ENCODE measurements around the gene SLC4A1. TPM values are rescaled to one million over a fixed set of nuclear protein-coding genes. Genes with fewer than 3 reads are reported as not detected.

The SLC4A1 gene
- total and polyA plus RNA-seq, 2 experiments from 2014 or later: not detected

GRCh38 chr17:44203731-44204440 is 64.0 kb downstream of the SLC4A1 start:
- Histone ChIP-seq H3F3A (replicated peaks; ENCODE audit: low read depth) (peaks cover 23% of the 10 kb centered on the region), H3K4me3 (no peak overlapping the region), H3K27ac (ENCODE audit: low read depth) (no peak overlapping the region), H3K27me3 (ENCODE audit: insufficient read depth) (no peaks in the 10 kb centered on the region), H3K9me2 (ENCODE audit: insufficient read depth) (no peaks in the 10 kb centered on the region), H4K20me1 (replicated peaks; ENCODE audit: insufficient read depth) (0 out of 2 replicates have a peak, but pooled peaks cover 9% of the 10 kb centered on the region), H3K36me3 (ENCODE audit: insufficient read depth) (peaks cover 8% of the 10 kb centered on the region), H3K4me1 (ENCODE audit: insufficient read depth) (peaks cover 22% of the 10 kb centered on the region), H3K4me2 (no peak overlapping the region), H2AFZ (no peak overlapping the region), H3K79me2 (replicated peaks; ENCODE audit: insufficient read depth) (peaks cover under 1% of the 10 kb centered on the region; the same call in 1 of the 2 replicates)
- Mint-ChIP-seq H3K4me3 (peak overlapping the region; percentile 10; the same call in 1 of the 3 replicates), H3K27me3 (ENCODE audit: insufficient read depth, low read depth, poor library complexity) (peaks cover 22% of the 10 kb centered on the region), H3K36me3 (ENCODE audit: low read depth) (peaks cover 31% of the 10 kb centered on the region), H3K27ac (no peak overlapping the region), H3K9me3 (no peaks in the 10 kb centered on the region), H3K4me1 (peaks cover 35% of the 10 kb centered on the region)
- TF ChIP-seq EZH2phosphoT487 (IDR thresholded peaks at IDR 0.05; ENCODE audit: unreplicated experiment): no peak
- TF ChIP-seq, protein P1, sequence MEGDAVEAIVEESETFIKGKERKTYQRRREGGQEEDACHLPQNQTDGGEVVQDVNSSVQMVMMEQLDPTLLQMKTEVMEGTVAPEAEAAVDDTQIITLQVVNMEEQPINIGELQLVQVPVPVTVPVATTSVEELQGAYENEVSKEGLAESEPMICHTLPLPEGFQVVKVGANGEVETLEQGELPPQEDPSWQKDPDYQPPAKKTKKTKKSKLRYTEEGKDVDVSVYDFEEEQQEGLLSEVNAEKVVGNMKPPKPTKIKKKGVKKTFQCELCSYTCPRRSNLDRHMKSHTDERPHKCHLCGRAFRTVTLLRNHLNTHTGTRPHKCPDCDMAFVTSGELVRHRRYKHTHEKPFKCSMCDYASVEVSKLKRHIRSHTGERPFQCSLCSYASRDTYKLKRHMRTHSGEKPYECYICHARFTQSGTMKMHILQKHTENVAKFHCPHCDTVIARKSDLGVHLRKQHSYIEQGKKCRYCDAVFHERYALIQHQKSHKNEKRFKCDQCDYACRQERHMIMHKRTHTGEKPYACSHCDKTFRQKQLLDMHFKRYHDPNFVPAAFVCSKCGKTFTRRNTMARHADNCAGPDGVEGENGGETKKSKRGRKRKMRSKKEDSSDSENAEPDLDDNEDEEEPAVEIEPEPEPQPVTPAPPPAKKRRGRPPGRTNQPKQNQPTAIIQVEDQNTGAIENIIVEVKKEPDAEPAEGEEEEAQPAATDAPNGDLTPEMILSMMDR (conservative IDR thresholded peaks at IDR 0.05; ENCODE audit: low read depth in 2 of 2): peak; percentile 80 to 90
- DNase-seq (ENCODE audit: low spot score) (peak; percentile 89), ATAC-seq (peak; percentile 12)

DNA sequence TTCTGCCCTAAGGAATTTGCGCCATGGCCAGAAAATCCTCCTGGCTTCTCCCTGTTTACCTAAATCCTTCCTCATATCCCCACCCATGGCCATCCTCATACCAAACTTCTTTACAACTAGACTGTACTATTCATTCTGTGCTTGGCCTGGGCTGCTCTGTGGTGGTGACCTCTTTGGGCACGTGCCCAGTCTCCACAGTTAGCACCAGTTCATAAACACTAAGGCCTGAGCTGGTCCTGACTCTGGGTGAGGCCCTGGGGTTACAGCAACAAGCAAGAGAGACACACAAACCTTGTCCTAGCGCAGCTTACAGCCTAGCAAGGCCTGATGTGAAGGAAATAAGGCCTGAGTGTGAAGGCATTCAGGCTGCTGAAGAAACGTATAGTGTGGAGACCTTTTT is 65.2 kb downstream of the SLC4A1 start:
- H3K36me3 Mint-ChIP-seq (ENCODE audit: low read depth): peaks cover 26% of the 10 kb centered on the region
- H3K4me3 Mint-ChIP-seq: no peak overlapping the region
- no peaks in the 10 kb centered on the region for H3K9me3 Mint-ChIP-seq
- peaks cover 21% of the 10 kb centered on the region for H3F3A ChIP-seq (replicated peaks; ENCODE audit: low read depth)
- H2AFZ ChIP-seq: no peak overlapping the region
- H3K27ac Mint-ChIP-seq: no peak overlapping the region
- H3K9me2 ChIP-seq (ENCODE audit: insufficient read depth): no peaks in the 10 kb centered on the region
- H3K4me1 Mint-ChIP-seq: peaks cover 37% of the 10 kb centered on the region
- no peak overlapping the region for H3K4me2 ChIP-seq
- peaks cover 9% of the 10 kb centered on the region; the same call in 1 of the 2 replicates for H4K20me1 ChIP-seq (replicated peaks; ENCODE audit: insufficient read depth)
- H3K4me1 ChIP-seq (ENCODE audit: insufficient read depth): peaks cover 30% of the 10 kb centered on the region
- no peak for DNase-seq (ENCODE audit: low spot score)
- no peak overlapping the region for H3K27ac ChIP-seq (ENCODE audit: low read depth)
- no peaks in the 10 kb centered on the region; the same call in 1 of the 2 replicates for H3K36me3 ChIP-seq (ENCODE audit: insufficient read depth)
- ATAC-seq: no peak
- peaks cover 15% of the 10 kb centered on the region for H3K27me3 Mint-ChIP-seq (ENCODE audit: insufficient read depth, low read depth, poor library complexity)
- H3K27me3 ChIP-seq (ENCODE audit: insufficient read depth): no peaks in the 10 kb centered on the region
- no peak overlapping the region for H3K4me3 ChIP-seq
- H3K79me2 ChIP-seq (replicated peaks; ENCODE audit: insufficient read depth): peaks cover 11% of the 10 kb centered on the region
- no peak for TF ChIP-seq REST (IDR thresholded peaks at IDR 0.05; ENCODE audit: unreplicated experiment)
- no peak for TF ChIP-seq CREB1 (CRISPR knock-in tag; IDR thresholded peaks at IDR 0.05; ENCODE audit: low read depth)
- TF ChIP-seq ZNF331 (CRISPR knock-in tag; IDR thresholded peaks at IDR 0.05; ENCODE audit: low read depth): no peak
- TF ChIP-seq, protein P1 (conservative IDR thresholded peaks at IDR 0.05; ENCODE audit: low read depth in 2 of 2): no peak
- TF ChIP-seq, protein P2, sequence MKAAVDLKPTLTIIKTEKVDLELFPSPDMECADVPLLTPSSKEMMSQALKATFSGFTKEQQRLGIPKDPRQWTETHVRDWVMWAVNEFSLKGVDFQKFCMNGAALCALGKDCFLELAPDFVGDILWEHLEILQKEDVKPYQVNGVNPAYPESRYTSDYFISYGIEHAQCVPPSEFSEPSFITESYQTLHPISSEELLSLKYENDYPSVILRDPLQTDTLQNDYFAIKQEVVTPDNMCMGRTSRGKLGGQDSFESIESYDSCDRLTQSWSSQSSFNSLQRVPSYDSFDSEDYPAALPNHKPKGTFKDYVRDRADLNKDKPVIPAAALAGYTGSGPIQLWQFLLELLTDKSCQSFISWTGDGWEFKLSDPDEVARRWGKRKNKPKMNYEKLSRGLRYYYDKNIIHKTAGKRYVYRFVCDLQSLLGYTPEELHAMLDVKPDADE (IDR thresholded peaks at IDR 0.05): no peak
- no peak for TF ChIP-seq STAT1 (IDR thresholded peaks at IDR 0.05; ENCODE audit: unreplicated experiment)
- no peak for TF ChIP-seq ZNF114 (CRISPR knock-in tag; IDR thresholded peaks at IDR 0.05)
- TF ChIP-seq NANOG (IDR thresholded peaks at IDR 0.05; ENCODE audit: borderline replicate concordance): no peak
- no peak for TF ChIP-seq POLR2AphosphoS5 (IDR thresholded peaks at IDR 0.05; ENCODE audit: low read depth)
- TF ChIP-seq EZH2phosphoT487 (IDR thresholded peaks at IDR 0.05; ENCODE audit: unreplicated experiment): no peak
- TF ChIP-seq JUNB (IDR thresholded peaks at IDR 0.05; ENCODE audit: unreplicated experiment): no peak

Data from GM23338 (cell line).